GM12872 (cell line): Measurements from ENCODE around the gene SORT1.

ENCODE experiments used
- TF ChIP-seq, protein P1 (sequence below): IDR thresholded peaks from 3 replicates; pipeline ENCODE4 v1.5.1; 2011; ENCODE audit warnings: low read depth, mild to moderate bottlenecking, low read length, moderate library complexity; ENCODE audit not compliant: insufficient read depth

The SORT1 gene

DNA sequence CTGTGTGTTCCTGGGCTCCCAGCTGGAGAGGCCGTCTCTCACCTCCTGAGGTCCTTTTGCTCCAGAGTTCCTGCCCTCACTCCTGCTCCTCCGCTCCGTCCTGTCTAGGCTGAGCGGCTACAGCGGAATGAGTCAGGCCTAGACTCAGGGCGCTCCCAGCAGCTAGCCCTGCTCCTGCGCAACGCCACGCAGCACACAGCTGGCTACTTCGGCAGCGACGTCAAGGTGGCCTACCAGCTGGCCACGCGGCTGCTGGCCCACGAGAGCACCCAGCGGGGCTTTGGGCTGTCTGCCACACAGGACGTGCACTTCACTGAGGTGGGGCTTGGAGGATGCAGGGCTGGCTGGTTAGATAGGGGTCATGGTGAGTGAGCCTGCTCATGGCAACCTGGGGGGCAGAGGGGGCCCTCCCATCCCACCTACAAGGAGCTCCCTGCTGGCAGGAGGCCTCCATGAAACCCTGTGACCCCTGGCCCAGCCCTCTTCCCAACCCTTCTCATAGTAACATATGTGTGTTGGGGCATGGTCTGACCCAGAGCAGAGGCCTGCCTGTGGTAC, 129.9 kb downstream of the SORT1 start:
- TF ChIP-seq, protein P1, sequence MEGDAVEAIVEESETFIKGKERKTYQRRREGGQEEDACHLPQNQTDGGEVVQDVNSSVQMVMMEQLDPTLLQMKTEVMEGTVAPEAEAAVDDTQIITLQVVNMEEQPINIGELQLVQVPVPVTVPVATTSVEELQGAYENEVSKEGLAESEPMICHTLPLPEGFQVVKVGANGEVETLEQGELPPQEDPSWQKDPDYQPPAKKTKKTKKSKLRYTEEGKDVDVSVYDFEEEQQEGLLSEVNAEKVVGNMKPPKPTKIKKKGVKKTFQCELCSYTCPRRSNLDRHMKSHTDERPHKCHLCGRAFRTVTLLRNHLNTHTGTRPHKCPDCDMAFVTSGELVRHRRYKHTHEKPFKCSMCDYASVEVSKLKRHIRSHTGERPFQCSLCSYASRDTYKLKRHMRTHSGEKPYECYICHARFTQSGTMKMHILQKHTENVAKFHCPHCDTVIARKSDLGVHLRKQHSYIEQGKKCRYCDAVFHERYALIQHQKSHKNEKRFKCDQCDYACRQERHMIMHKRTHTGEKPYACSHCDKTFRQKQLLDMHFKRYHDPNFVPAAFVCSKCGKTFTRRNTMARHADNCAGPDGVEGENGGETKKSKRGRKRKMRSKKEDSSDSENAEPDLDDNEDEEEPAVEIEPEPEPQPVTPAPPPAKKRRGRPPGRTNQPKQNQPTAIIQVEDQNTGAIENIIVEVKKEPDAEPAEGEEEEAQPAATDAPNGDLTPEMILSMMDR, result no peak

DNA sequence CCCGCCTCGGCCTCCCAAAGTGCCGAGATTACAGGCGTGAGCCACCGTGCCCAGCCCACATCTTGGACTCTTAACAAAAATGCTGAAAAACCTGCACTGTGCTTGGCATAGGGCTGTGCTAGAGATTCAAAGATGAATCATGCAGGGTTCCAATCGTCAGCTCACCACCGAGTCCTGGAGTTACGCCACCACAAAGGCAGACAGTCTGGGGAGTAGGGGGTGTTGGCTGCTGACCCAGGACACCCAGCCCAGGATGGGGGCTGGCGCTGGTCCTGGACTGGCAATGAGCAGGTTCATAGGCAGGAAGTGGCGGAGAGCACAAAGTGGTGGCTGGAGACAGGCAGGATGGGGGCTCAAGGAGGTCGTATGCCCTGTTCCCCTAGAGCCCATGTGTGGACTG, 130.8 kb downstream of the SORT1 start:
- TF ChIP-seq, protein P1, result no peak

DNA sequence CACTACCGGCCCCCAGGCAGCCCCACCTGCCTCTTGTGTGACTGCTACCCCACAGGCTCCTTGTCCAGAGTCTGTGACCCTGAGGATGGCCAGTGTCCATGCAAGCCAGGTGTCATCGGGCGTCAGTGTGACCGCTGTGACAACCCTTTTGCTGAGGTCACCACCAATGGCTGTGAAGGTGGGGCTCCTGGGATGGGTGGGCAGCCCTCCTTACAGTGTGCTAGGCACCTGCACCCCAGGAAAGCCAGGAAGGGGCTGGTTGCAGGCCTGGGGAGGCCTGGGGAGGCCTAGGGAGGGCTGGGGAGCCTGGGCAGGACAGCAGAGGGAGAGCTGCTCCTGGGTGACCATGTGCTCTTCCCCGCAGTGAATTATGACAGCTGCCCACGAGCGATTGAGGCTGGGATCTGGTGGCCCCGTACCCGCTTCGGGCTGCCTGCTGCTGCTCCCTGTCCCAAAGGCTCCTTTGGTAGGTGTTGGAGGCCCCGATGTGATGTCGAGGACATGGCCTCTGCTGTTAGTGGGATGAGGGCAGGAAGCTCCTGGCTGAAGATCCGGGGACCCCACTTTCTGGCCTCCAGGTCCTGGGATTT, 131.9 kb downstream of the SORT1 start:
- TF ChIP-seq, protein P1, result no peak

DNA sequence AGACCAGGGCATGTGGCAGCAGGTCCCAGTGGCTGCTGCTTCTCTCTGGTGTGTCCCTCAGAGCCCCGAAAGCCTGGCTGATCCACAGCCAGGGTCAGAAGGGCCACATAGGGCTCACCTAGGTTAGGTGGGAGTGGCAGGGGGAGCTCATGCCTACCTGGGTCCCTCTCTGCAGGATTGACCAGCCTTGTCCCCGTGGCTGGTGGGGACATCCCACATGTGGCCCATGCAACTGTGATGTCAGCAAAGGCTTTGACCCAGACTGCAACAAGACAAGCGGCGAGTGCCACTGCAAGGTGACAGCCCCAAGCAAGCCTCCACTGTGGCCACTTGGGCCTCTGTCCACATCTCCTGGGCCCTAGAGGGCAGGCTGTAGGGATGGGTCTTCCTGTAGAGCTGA, 132.7 kb downstream of the SORT1 start:
- TF ChIP-seq, protein P1, result no peak

DNA sequence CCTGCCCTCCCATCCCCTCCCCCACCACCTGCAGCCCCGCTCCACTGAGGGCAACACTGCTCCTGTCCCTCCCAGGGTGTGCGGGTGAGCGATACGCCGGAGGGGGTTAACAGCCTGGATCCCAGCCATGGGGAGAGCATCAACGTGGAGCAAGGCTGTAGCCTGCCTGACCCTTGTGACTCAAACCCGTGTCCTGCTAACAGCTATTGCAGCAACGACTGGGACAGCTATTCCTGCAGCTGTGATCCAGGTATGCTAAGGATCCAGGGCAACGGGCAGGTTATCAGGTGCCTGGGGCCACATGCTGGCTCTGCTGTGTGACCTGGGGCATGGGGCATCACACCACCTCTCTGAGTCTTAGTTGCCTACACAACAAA, 133.4 kb downstream of the SORT1 start:
- TF ChIP-seq, protein P1, result no peak

DNA sequence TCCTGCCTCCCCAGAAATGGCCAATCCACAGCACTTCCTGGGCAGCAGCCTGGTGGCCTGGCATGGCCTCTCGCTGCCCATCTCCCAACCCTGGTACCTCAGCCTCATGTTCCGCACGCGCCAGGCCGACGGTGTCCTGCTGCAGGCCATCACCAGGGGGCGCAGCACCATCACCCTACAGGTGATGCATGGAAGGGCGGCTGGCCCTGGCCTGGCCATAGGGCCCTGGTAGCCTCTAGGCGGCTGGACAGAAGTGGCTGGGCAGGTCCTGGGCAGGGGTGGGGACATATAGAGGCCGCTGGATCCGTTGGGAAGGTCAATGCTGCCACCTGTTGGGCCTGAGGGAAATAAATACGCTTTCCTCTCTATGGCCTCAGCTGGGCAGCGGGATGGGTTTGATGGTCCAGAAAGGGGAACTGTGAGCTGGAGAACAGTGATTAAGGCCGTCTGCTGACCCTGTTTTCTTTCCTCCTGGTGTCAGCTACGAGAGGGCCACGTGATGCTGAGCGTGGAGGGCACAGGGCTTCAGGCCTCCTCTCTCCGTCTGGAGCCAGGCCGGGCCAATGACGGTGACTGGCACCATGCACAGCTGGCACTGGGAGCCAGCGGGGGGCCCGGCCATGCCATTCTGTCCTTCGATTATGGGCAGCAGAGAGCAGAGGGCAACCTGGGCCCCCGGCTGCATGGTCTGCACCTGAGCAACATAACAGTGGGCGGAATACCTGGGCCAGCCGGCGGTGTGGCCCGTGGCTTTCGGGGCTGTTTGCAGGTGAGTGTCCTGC, 133.9 kb downstream of the SORT1 start:
- TF ChIP-seq, protein P1, result peak; percentile 98

DNA sequence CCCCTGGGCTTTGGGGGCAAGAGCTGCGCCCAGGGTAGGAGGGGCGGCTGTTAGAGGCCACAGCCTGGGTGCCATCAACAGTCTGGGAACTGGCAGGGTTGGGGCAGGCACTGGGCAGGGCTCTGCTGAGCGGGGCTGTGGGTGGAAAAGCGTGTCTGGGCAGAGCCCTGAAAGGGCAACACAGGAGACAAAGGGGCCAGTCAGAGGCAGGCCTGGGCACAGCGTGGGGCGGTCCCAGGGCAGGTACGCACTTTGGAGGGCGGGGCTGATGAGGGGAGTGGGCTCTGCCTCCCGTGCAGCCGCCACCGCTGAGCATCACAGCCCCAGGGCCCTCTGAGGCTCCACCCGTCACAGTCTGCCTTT, 134.5 kb downstream of the SORT1 start:
- TF ChIP-seq, protein P1, result no peak
